OCI-LY7 (cell line): ENCODE results near the gene OR5I1.

Source experiments
- EZH2phosphoT487 ChIP-seq: fragments of 200-600 bp; sonication (generic); IDR thresholded peaks from 2 replicates; pipeline ENCODE4 v1.6.1; 2018; ENCODE audit warnings: low read depth, borderline replicate concordance, mild to moderate bottlenecking, mixed run types, antibody characterized with exemption, low read length, moderate library complexity, mixed read lengths
- TF ChIP-seq, protein P1 (sequence below): fragments of 200-600 bp; sonication (generic); conservative IDR thresholded peaks from 2 replicates; pipeline ENCODE4 v1.5.1; 2014; ENCODE audit warnings: mild to moderate bottlenecking, antibody characterized with exemption, low read length, moderate library complexity, mixed read lengths

DNA sequence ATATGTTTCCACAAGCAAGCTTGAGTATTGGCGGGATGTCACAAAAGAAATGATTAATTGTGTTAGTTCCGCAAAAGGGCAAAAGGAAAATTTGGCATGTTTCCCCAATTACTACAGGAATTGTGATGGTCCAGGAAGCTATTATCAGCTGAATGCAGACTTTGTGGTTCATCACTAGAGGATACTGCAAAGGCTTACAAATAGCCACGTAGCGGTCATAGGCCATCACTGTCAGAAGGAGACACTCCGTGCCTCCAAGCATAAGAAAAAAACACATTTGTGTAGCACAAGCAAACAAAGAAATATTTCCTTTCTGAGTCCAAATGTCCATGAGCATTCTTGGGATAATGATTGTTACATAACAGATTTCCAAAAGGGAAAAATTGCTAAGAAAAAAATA is 31.7 kb upstream of the OR5I1 start:
- TF ChIP-seq, protein P1, sequence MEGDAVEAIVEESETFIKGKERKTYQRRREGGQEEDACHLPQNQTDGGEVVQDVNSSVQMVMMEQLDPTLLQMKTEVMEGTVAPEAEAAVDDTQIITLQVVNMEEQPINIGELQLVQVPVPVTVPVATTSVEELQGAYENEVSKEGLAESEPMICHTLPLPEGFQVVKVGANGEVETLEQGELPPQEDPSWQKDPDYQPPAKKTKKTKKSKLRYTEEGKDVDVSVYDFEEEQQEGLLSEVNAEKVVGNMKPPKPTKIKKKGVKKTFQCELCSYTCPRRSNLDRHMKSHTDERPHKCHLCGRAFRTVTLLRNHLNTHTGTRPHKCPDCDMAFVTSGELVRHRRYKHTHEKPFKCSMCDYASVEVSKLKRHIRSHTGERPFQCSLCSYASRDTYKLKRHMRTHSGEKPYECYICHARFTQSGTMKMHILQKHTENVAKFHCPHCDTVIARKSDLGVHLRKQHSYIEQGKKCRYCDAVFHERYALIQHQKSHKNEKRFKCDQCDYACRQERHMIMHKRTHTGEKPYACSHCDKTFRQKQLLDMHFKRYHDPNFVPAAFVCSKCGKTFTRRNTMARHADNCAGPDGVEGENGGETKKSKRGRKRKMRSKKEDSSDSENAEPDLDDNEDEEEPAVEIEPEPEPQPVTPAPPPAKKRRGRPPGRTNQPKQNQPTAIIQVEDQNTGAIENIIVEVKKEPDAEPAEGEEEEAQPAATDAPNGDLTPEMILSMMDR: no peak
- no peak for TF ChIP-seq EZH2phosphoT487
